Measurements from ENCODE around the gene TPSD1. TPM values are rescaled to one million over a fixed set of nuclear protein-coding genes. Genes with fewer than 3 reads are reported as not detected.
"Not testable (repeated sequence)": the region's sequence is repeated elsewhere in the genome, so short reads cannot be mapped to it uniquely, and the experiment has no call there.

TPSD1 gene
- total RNA-seq, 1 donor from 2014 or later: not detected

DNA sequence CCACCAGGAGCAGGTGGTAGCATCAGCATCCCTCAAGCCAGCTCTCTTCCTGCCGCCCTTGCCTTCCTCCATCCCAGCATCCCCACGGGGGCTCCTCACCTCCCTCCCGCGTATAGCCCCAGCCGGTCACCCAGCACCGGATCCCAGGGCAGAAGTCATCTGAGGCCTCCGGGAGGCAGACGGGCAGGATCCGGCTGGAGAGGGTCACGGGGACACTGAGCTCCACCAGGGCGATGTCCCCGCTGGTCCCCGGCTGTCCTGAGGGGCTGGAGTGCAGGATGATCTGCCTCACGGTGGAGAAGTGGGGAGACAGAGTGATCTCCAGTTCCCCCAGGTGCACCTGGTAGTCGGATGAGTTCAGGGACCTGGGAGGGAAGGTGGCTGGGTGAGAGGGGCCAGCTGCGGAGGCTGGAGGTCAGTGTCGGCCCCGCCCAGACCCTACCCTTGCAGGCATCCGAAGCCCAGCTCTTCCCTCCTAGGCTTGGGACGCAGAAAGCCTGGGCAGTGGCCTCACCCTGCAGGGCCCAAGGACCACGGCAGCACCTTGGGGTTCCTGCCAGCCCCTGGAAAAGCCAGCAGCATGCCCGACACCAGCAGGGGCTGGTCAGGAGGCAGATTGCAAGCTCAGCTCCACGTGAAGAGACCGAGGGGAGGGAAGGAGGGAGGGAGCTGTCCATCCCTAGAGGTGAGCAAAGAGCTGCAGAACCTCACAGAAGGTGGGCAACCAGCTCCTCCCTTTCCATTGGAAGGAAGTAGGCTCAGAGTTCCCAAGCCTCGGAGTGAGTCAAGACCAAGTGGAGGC, 33.1 kb upstream of the TPSD1 start:
- TF ChIP-seq, protein P1, sequence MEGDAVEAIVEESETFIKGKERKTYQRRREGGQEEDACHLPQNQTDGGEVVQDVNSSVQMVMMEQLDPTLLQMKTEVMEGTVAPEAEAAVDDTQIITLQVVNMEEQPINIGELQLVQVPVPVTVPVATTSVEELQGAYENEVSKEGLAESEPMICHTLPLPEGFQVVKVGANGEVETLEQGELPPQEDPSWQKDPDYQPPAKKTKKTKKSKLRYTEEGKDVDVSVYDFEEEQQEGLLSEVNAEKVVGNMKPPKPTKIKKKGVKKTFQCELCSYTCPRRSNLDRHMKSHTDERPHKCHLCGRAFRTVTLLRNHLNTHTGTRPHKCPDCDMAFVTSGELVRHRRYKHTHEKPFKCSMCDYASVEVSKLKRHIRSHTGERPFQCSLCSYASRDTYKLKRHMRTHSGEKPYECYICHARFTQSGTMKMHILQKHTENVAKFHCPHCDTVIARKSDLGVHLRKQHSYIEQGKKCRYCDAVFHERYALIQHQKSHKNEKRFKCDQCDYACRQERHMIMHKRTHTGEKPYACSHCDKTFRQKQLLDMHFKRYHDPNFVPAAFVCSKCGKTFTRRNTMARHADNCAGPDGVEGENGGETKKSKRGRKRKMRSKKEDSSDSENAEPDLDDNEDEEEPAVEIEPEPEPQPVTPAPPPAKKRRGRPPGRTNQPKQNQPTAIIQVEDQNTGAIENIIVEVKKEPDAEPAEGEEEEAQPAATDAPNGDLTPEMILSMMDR (conservative IDR thresholded peaks at IDR 0.05): no peak
- Mint-ChIP-seq H3K9me3 (no peaks in the 10 kb centered on the region), H3K4me3 (no peak overlapping the region), H3K27me3 (no peaks in the 10 kb centered on the region), H3K4me1 (ENCODE audit: unreplicated experiment) (no peaks in the 10 kb centered on the region), H3K27ac (no peak overlapping the region), H3K36me3 (no peaks in the 10 kb centered on the region)
- DNase-seq (ENCODE audit: extremely low spot score, unreplicated experiment): no peak

DNA sequence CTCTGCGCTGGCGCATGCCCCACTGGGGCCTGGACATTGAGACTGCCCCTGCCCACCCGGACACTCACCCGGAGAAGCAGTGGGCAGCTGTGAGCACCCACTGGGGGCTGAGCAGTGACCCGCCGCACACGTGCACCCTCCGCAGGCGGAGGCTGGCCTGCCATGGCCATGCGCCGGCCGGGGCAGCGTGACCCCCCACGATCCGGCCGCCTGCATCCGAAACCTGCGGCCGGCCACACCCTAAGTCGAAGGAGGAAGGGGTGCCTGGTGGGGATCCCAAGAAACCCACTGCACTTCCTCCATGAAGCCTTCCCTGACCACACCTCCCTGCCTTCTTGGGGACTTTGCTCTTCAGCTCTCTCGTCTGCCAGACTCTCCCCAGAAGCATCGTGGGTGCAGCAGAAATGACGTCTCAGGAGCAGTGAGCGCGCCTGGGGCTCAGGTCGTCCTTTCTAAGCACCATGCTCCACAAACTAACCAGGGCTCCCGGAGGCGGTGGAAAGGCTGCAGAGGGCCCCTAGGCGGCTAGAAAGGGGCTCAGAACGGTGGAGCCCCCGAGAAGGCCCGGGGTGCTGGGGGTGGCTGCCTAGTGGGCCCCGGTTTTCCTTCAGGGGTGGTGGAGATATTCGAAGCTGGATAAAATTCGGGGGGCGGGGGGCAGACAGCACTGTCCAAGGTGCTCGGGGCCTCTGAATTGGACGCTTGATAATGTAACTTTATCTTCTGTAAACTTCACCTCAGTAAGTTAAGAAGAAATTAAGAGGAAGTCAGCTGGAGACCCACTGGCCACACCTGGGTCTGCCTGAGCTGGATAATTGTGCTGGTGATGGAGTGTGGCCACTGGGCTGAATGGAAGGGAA, 32.3 kb upstream of the TPSD1 start:
- no peaks in the 10 kb centered on the region for H3K36me3 Mint-ChIP-seq
- H3K27ac Mint-ChIP-seq: no peak overlapping the region
- H3K4me1 Mint-ChIP-seq (ENCODE audit: unreplicated experiment): no peaks in the 10 kb centered on the region
- no peak overlapping the region for H3K4me3 Mint-ChIP-seq
- H3K9me3 Mint-ChIP-seq: no peaks in the 10 kb centered on the region
- DNase-seq (ENCODE audit: extremely low spot score, unreplicated experiment): no peak
- no peaks in the 10 kb centered on the region for H3K27me3 Mint-ChIP-seq
- TF ChIP-seq, protein P1 (conservative IDR thresholded peaks at IDR 0.05): no peak

DNA sequence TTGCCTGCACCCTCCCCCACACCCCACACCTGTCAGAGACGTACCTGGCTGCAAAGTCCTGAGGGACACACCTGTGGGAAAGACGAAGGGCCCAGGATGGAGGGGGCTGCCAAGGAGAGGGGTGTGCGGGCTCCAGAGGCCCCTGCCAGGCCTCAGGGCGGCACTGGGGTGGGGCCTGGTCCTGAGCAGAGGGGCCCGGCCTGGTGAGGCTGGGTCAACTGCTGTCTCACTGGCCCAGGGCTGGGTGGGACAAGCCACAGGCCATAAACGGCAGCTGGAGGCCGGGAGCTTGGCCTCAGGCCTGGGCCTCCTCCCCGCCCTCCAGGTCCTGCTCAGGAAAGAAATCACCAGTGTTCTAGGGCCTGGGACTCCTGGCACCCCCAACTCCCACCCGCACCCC, 31.3 kb upstream of the TPSD1 start:
- no peak overlapping the region for H3K27ac Mint-ChIP-seq
- no peaks in the 10 kb centered on the region for H3K27me3 Mint-ChIP-seq
- no peaks in the 10 kb centered on the region for H3K4me1 Mint-ChIP-seq (ENCODE audit: unreplicated experiment)
- no peaks in the 10 kb centered on the region for H3K36me3 Mint-ChIP-seq
- no peak overlapping the region for H3K4me3 Mint-ChIP-seq
- H3K9me3 Mint-ChIP-seq: no peaks in the 10 kb centered on the region
- no peak for DNase-seq (ENCODE audit: extremely low spot score, unreplicated experiment)
- TF ChIP-seq, protein P1 (conservative IDR thresholded peaks at IDR 0.05): no peak

DNA sequence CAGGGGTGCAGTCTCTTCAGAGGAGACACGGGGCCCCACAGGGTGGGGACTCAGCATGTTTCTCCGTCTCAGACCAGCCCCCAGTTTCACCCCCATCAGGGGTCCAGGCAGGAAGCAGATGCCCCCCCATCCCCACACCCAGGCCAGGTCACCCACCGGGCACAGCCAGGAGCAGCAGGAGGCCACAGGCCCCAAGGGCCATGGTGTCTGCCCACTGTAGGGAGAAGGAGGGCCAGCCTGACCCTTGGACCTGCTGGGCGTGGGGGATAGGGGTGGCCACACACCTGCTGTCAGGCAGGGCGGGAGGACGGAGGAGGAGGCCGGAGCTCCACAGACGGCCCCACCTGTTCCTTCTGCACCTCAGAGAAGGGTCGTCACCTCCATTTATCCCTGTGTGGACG, 30.8 kb upstream of the TPSD1 start, which contains the start of gene TPSG1:
TPSG1 (minus strand) TSS at position 218 of the 401 bp plus-strand sequence; CDS start at position 202, 16 bp downstream.
- Mint-ChIP-seq H3K36me3 (no peaks in the 10 kb centered on the region), H3K27ac (no peak within 1 kb of the TSS)
- DNase-seq (ENCODE audit: extremely low spot score, unreplicated experiment): no peak

DNA sequence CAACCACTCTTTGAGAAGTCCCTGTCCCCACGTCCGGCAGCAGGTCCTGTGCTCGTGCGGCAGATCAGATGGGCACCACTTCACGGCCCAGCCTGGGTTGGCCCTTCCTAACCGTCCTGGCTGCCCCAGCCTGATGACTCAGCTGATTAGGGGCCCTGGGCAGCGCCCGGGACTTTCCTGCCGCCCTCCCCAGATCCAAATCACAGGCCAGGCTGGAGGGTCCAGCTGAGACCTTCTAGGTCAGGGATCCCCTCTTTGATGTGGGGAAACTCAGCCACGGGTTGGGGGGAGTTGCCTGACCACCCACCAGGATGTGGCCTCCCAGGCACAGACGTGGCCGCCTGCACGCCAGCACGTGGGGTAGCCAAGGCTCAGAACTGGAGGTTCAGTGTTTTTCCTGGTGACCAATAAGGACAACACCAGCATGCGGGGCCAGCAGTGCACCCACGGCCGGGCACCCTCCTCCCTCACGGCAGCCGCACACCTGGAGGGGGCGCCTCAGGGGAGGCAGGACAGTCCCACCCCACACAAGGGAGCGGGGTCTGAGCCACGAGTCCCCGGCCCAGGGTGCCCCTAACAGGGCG, 30.0 kb upstream of the TPSD1 start:
- not testable (repeated sequence) for H3K36me3 Mint-ChIP-seq; H3K9me3 Mint-ChIP-seq; H3K27ac Mint-ChIP-seq; H3K4me1 Mint-ChIP-seq (ENCODE audit: unreplicated experiment); H3K4me3 Mint-ChIP-seq; DNase-seq (ENCODE audit: extremely low spot score, unreplicated experiment); H3K27me3 Mint-ChIP-seq

More for the DNA sequence above, 30.8 kb upstream of the TPSD1 start, which contains the start of gene TPSG1:
- H3K27me3 Mint-ChIP-seq: no peaks in the 10 kb centered on the region
- H3K9me3 Mint-ChIP-seq: no peaks in the 10 kb centered on the region
- H3K4me3 Mint-ChIP-seq: no peak within 1 kb of the TSS
- H3K4me1 Mint-ChIP-seq (ENCODE audit: unreplicated experiment): no peaks in the 10 kb centered on the region
- TF ChIP-seq, protein P1 (conservative IDR thresholded peaks at IDR 0.05): no peak

DNA sequence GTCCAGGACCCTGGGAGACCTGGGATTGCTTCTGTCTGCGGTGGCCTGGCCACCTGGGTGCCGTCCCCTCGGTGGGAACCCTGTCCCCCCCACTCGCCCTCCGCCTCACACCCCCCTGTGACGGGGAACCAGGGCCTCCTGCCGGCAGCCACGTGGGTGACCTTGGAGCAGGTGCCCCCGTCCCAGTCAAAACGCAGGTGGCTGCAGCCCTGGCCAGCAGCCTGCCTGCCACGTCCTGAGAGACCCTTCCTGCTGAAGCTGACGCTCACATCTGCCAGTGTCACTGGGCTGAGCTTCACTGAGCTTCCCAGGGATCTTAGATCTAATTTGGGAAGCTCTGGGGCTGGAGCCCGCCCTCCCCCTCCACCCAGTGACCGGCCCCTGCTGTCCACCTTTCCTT, 29.2 kb upstream of the TPSD1 start:
- not testable (repeated sequence) for H3K4me1 Mint-ChIP-seq (ENCODE audit: unreplicated experiment); H3K27ac Mint-ChIP-seq; H3K27me3 Mint-ChIP-seq; H3K4me3 Mint-ChIP-seq; H3K9me3 Mint-ChIP-seq; DNase-seq (ENCODE audit: extremely low spot score, unreplicated experiment); H3K36me3 Mint-ChIP-seq

DNA sequence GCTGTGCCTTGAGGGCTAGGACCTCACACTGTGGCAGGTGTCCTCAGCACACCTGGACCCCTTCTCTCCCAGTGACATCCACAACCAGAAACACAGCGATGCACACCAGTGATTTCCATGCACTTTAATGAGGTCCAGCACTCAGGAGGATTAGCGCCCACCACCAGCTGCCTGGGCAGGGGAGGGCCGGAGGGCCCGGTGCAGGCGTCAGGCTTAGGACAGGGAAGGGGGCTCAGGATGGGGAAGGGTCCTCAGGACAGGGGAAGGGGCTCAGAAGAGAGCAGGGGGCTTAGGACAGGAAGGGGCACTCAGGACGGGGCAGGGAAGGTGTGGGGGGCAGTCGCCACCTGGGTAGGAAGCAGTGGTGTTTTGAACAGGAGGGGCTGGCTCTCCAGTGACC, 27.6 kb upstream of the TPSD1 start:
- not testable (repeated sequence) for H3K4me1 Mint-ChIP-seq (ENCODE audit: unreplicated experiment); DNase-seq (ENCODE audit: extremely low spot score, unreplicated experiment); H3K4me3 Mint-ChIP-seq; H3K27ac Mint-ChIP-seq; H3K27me3 Mint-ChIP-seq; H3K9me3 Mint-ChIP-seq; H3K36me3 Mint-ChIP-seq

DNA sequence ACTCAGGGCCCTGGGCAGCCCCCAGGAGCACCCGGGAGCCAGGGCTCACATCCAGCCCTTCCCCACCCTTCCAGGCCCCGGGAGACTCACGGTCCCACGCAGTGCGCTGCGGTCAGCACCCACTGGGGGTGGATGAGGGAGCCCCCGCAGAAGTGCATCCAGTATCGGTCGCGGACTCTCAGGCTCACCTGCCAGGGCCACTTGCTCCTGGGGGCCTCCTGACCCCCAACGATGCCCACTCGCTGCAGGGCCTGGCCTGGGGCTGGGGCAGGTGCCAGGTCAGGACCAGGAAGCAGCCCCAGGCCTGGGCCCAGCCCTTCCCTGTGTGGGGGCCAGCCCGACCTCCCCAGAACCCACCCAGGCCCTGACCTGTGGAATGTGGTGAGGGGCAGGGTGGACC, 26.4 kb upstream of the TPSD1 start:
- not testable (repeated sequence) for H3K4me3 Mint-ChIP-seq; H3K27ac Mint-ChIP-seq; H3K9me3 Mint-ChIP-seq; H3K4me1 Mint-ChIP-seq (ENCODE audit: unreplicated experiment); DNase-seq (ENCODE audit: extremely low spot score, unreplicated experiment); H3K36me3 Mint-ChIP-seq; H3K27me3 Mint-ChIP-seq

DNA sequence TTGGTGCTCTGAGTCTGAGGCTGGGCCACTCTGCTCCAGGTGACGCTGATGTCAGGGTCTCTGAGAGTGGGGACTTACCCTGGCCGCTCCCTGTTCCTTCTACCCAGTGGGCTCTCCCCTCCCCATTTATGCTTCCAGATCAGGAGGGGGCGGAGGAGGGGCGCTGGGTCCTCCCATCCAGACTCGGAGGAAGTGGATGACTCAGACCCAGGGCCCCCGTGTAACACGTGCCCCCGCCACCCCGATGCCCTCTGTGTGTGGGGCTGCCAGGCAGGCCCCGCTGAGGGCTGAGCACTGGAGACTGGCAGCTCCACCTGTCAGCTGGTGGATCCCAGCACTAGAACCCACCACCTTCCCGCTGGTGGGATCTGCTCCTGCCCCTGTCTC, 25.8 kb upstream of the TPSD1 start, which contains the start of gene TPSB2:
TPSB2 (minus strand) TSS at position 101 of the 387 bp plus-strand sequence. CDS start 233 bp downstream, outside the sequence.
- not testable (repeated sequence) for H3K4me1 Mint-ChIP-seq (ENCODE audit: unreplicated experiment); H3K9me3 Mint-ChIP-seq; H3K27me3 Mint-ChIP-seq; H3K27ac Mint-ChIP-seq; H3K36me3 Mint-ChIP-seq; DNase-seq (ENCODE audit: extremely low spot score, unreplicated experiment); H3K4me3 Mint-ChIP-seq
